H9 (cell line): ENCODE results near the gene PDZD2. TPM values are rescaled to one million over a fixed set of nuclear protein-coding genes. Genes with fewer than 3 reads are reported as not detected.

Experiments
- DNase-seq: peaks from one replicate; pipeline ENCODE4 v3.0.0-alpha.2; 2017
- H2AFZ ChIP-seq: one replicate; pipeline ENCODE4 v1.6.1; 2013; ENCODE audit warnings: mild to moderate bottlenecking, low read length, control low read depth, moderate library complexity
- H2AK5ac ChIP-seq: 2 replicates; pipeline ENCODE4 v1.6.1; 2013; ENCODE audit warnings: low read length, control low read depth, mixed read lengths; ENCODE audit not compliant: insufficient read length
- H2BK120ac ChIP-seq: one replicate; pipeline ENCODE4 v1.6.1; 2013; ENCODE audit warnings: low read depth, mild to moderate bottlenecking, low read length, control low read depth, inconsistent platforms; ENCODE audit not compliant: poor library complexity, severe bottlenecking
- H2BK12ac ChIP-seq: 2 replicates; pipeline ENCODE4 v1.6.1; 2013; ENCODE audit warnings: low read length, control low read depth, mixed read lengths, low read depth; ENCODE audit not compliant: insufficient read length
- H2BK15ac ChIP-seq: 2 replicates; pipeline ENCODE4 v1.6.1; 2013; ENCODE audit warnings: low read depth, low read length, control low read depth
- H2BK20ac ChIP-seq: one replicate; pipeline ENCODE4 v1.6.1; 2013; ENCODE audit warnings: low read depth, mild to moderate bottlenecking, low read length, control low read depth, inconsistent platforms; ENCODE audit not compliant: poor library complexity, severe bottlenecking
- H2BK5ac ChIP-seq: 2 replicates; pipeline ENCODE4 v1.6.1; 2013; ENCODE audit warnings: low read length, control low read depth, mixed read lengths; ENCODE audit not compliant: insufficient read length
- H3K14ac ChIP-seq: 2 replicates; pipeline ENCODE4 v1.6.1; 2013; ENCODE audit warnings: low read length, control low read depth; ENCODE audit not compliant: insufficient read depth
- H3K18ac ChIP-seq: 2 replicates; pipeline ENCODE4 v1.6.1; 2013; ENCODE audit warnings: low read depth, mild to moderate bottlenecking, mixed read lengths, low read length, control low read depth; ENCODE audit not compliant: insufficient read length
- H3K23ac ChIP-seq: 2 replicates; pipeline ENCODE4 v1.6.1; 2013; ENCODE audit warnings: low read length, control low read depth, mixed read lengths, low read depth; ENCODE audit not compliant: insufficient read length
- H3K23me2 ChIP-seq: 2 replicates; pipeline ENCODE4 v1.6.1; 2013; ENCODE audit warnings: low read depth, mild to moderate bottlenecking, mixed read lengths, low read length, control low read depth; ENCODE audit not compliant: insufficient read length, poor library complexity, severe bottlenecking
- H3K27ac ChIP-seq: 2 replicates; pipeline ENCODE4 v1.5.1; 2013; ENCODE audit warnings: low read length, control low read depth, mixed read lengths, low read depth; ENCODE audit not compliant: insufficient read length
- H3K27me3 ChIP-seq: 2 replicates; pipeline ENCODE4 v1.6.1; 2013; ENCODE audit warnings: low read length, control low read depth, inconsistent platforms; ENCODE audit not compliant: insufficient read depth
- H3K4ac ChIP-seq: 2 replicates; pipeline ENCODE4 v1.6.1; 2013; ENCODE audit warnings: low read depth, mild to moderate bottlenecking, control low read depth, inconsistent platforms, low read length, moderate library complexity
- H3K4me1 ChIP-seq: 2 replicates; pipeline ENCODE4 v1.6.1; 2013; ENCODE audit warnings: low read length, control low read depth, inconsistent platforms; ENCODE audit not compliant: insufficient read depth
- H3K4me2 ChIP-seq: 2 replicates; pipeline ENCODE4 v1.6.1; 2013; ENCODE audit warnings: low read length, control low read depth, mixed read lengths; ENCODE audit not compliant: insufficient read length, insufficient read depth
- H3K56ac ChIP-seq: 2 replicates; pipeline ENCODE4 v1.6.1; 2013; ENCODE audit warnings: low read depth, mild to moderate bottlenecking, mixed read lengths, low read length, control low read depth; ENCODE audit not compliant: insufficient read length
- H3K79me1 ChIP-seq: 2 replicates; pipeline ENCODE4 v1.6.1; 2013; ENCODE audit warnings: low read depth, mild to moderate bottlenecking, moderate library complexity, low read length, control low read depth, inconsistent platforms; ENCODE audit not compliant: insufficient read depth, poor library complexity, severe bottlenecking
- H3K79me2 ChIP-seq: 2 replicates; pipeline ENCODE4 v1.6.1; 2013; ENCODE audit warnings: low read length, control low read depth, inconsistent platforms; ENCODE audit not compliant: insufficient read depth
- H3K9ac ChIP-seq: 2 replicates; pipeline ENCODE4 v1.6.1; 2013; ENCODE audit warnings: low read length, control low read depth, mixed read lengths; ENCODE audit not compliant: insufficient read length; ENCODE audit errors: extremely low read depth
- H3K9me3 ChIP-seq: one replicate; pipeline ENCODE4 v1.6.1; 2013; ENCODE audit warnings: low read depth, low read length, inconsistent platforms; ENCODE audit not compliant: control insufficient read depth
- H3T11ph ChIP-seq: one replicate; pipeline ENCODE4 v1.6.1; 2013; ENCODE audit warnings: mild to moderate bottlenecking, low read length, control low read depth, inconsistent platforms
- H4K20me1 ChIP-seq: one replicate; pipeline ENCODE4 v1.6.1; 2013; ENCODE audit not compliant: control insufficient read depth, insufficient read length, insufficient read depth
- H4K5ac ChIP-seq: 2 replicates; pipeline ENCODE4 v1.6.1; 2013; ENCODE audit warnings: low read depth, mild to moderate bottlenecking, mixed read lengths, low read length, control low read depth; ENCODE audit not compliant: insufficient read length
- H4K8ac ChIP-seq: replicated peaks from 2 replicates; pipeline ENCODE4 v1.6.1; 2013; ENCODE audit warnings: low read length, control low read depth, mixed read lengths, low read depth; ENCODE audit not compliant: insufficient read length
- H4K91ac ChIP-seq: 2 replicates; pipeline ENCODE4 v1.6.1; 2013; ENCODE audit warnings: low read depth, mild to moderate bottlenecking, moderate library complexity, mixed read lengths, low read length, control low read depth; ENCODE audit not compliant: insufficient read length
- H3K27ac Mint-ChIP-seq, 3 experiments: 2 replicates in 2 of 3; 3 replicates in 1 of 3; pipeline ENCODE4 v1.8.0; 2020 to 2021; ENCODE audit warnings: mixed read lengths in 3 of 3, mild to moderate bottlenecking in 1 of 3, moderate library complexity in 1 of 3
- H3K27me3 Mint-ChIP-seq: 2 replicates; pipeline ENCODE4 v1.8.0; 2021; ENCODE audit warnings: low read depth, mild to moderate bottlenecking, moderate library complexity, mixed read lengths
- H3K36me3 Mint-ChIP-seq, 3 experiments: 2 replicates in 2 of 3; 3 replicates in 1 of 3; pipeline ENCODE4 v1.8.0; 2020 to 2021; ENCODE audit warnings: low read depth in 3 of 3, mixed read lengths in 3 of 3; ENCODE audit not compliant: insufficient read depth in 1 of 3
- H3K4me1 Mint-ChIP-seq, 2 experiments: 2 replicates each; pipeline ENCODE4 v1.8.0; 2020; ENCODE audit warnings: mixed read lengths in 2 of 2
- H3K4me3 Mint-ChIP-seq, 2 experiments: 2 replicates in 1 of 2; 3 replicates in 1 of 2; pipeline ENCODE4 v1.8.0; 2020 to 2021; ENCODE audit warnings: mild to moderate bottlenecking in 2 of 2, mixed read lengths in 2 of 2, moderate library complexity in 1 of 2
- H3K9me3 Mint-ChIP-seq, 2 experiments: 2 replicates in 1 of 2; 3 replicates in 1 of 2; pipeline ENCODE4 v1.8.0; 2020; ENCODE audit warnings: mild to moderate bottlenecking in 2 of 2, mixed read lengths in 2 of 2, moderate library complexity in 1 of 2
- CTCF ChIP-seq: fragments of 200-600 bp; sonication (generic); conservative IDR thresholded peaks from 3 replicates; pipeline ENCODE4 v1.8.0; 2021; ENCODE audit warnings: antibody characterized with exemption, mild to moderate bottlenecking
- WGBS: extraction: QIAGEN DNeasy Blood & Tissue Kit; methylation state at CpG from one replicate; pipeline ENCODE4 v1.1.7; 2013; ENCODE audit warnings: missing lambda C conversion rate, low lambda C conversion rate, mixed read lengths; ENCODE audit not compliant: insufficient read length; ENCODE audit errors: extremely low coverage; 5-methylcytosine and 5-hydroxymethylcytosine counted together
- total RNA-seq: library from RNA; stranded (reverse); gene quantifications from 2 replicates; pipeline ENCODE4 v1.2.1, GENCODE V29; 2021

PDZD2 gene
- total RNA-seq, 1 experiment from 2014 or later: 9.9 TPM

- Histone ChIP-seq H2AK5ac (no peak overlapping the region), H3K4me1 (no peaks in the 10 kb centered on the region; the same call in 1 of the 2 replicates), H3K4me2 (no peak overlapping the region), H3K79me2 (no peaks in the 10 kb centered on the region), H2BK12ac (no peak overlapping the region), H3K14ac (no peak overlapping the region), H3K4ac (no peak overlapping the region), H3T11ph (no peak overlapping the region), H3K27me3 (no peaks in the 10 kb centered on the region), H3K56ac (no peak overlapping the region), H4K91ac (no peak overlapping the region), H2BK120ac (no peak overlapping the region), H2AFZ (no peak overlapping the region), H2BK15ac (no peak overlapping the region), H3K9ac (no peak overlapping the region), H4K20me1 (no peaks in the 10 kb centered on the region), H4K8ac (no peak overlapping the region), H3K27ac (no peak overlapping the region), H2BK5ac (no peak overlapping the region), H3K23me2 (no peaks in the 10 kb centered on the region), H3K23ac (no peak overlapping the region), H2BK20ac (no peak overlapping the region), H3K9me3 (no peaks in the 10 kb centered on the region), H3K18ac (no peak overlapping the region), H3K79me1 (no peaks in the 10 kb centered on the region), H4K5ac (no peak overlapping the region)
- Mint-ChIP-seq H3K4me1 (peaks cover 7 to 18% of the 10 kb centered on the region in 2 experiments), H3K27me3 (no peaks in the 10 kb centered on the region), H3K4me3 (no peak overlapping the region; a peak in 1 of 5 replicates), H3K36me3 (peaks cover 7 to 13% (median 12%) of the 10 kb centered on the region in 3 experiments), H3K27ac (peak overlapping the region in 1 of 3 experiments; percentile 93; a peak in 2 of 7 replicates), H3K9me3 (no peaks in the 10 kb centered on the region; a peak in 1 of 5 replicates)
- no peak for TF ChIP-seq CTCF
- WGBS: no CpG with 5 or more reads among the region's 3 CpGs
- no peak for DNase-seq
Measured at GRCh38 chr5:32002755-32003154, 363.8 kb downstream of the PDZD2 start.
